Mesenchymal stem cell (in vitro differentiated cells and primary cell): ENCODE results near the gene ASMTL.

Experiments
- DNase-seq: peaks from one replicate; pipeline ENCODE4 v3.0.0-alpha.2; 2013
- H2AFZ ChIP-seq: one replicate; pipeline ENCODE4 v1.6.1; 2013; ENCODE audit warnings: low read depth, mild to moderate bottlenecking, control low read depth, inconsistent platforms, low read length, moderate library complexity
- H2AK5ac ChIP-seq: 2 replicates; pipeline ENCODE4 v1.6.1; 2013; ENCODE audit warnings: low read length, moderate library complexity, mild to moderate bottlenecking, inconsistent platforms; ENCODE audit not compliant: severe bottlenecking
- H2BK120ac ChIP-seq: one replicate; pipeline ENCODE4 v1.6.1; 2013; ENCODE audit warnings: low read depth, mild to moderate bottlenecking, inconsistent platforms, low read length, moderate library complexity
- H2BK12ac ChIP-seq, 2 experiments: one replicate each; pipeline ENCODE4 v1.6.1; 2013; ENCODE audit warnings: inconsistent platforms in 2 of 2, low read length in 2 of 2, mild to moderate bottlenecking in 2 of 2, moderate library complexity in 2 of 2, control low read depth in 1 of 2
- H2BK15ac ChIP-seq: one replicate; pipeline ENCODE4 v1.6.1; 2013; ENCODE audit warnings: mild to moderate bottlenecking, low read depth, inconsistent platforms; ENCODE audit not compliant: poor library complexity, severe bottlenecking
- H2BK5ac ChIP-seq: 2 replicates; pipeline ENCODE4 v1.6.1; 2013; ENCODE audit warnings: low read depth, mild to moderate bottlenecking, low read length, control low read depth, inconsistent platforms; ENCODE audit not compliant: poor library complexity, severe bottlenecking
- H3K14ac ChIP-seq, 2 experiments: one replicate each; pipeline ENCODE4 v1.6.1; 2013; ENCODE audit warnings: inconsistent platforms in 2 of 2, low read length in 2 of 2, control low read depth in 1 of 2, mild to moderate bottlenecking in 1 of 2, moderate library complexity in 1 of 2
- H3K18ac ChIP-seq, 2 experiments: one replicate each; pipeline ENCODE4 v1.6.1; 2013; ENCODE audit warnings: inconsistent platforms in 2 of 2, low read length in 2 of 2, control low read depth in 1 of 2, low read depth in 1 of 2, mild to moderate bottlenecking in 1 of 2
- H3K23ac ChIP-seq, 2 experiments: one replicate each; pipeline ENCODE4 v1.6.1; 2013; ENCODE audit warnings: inconsistent platforms in 2 of 2, low read length in 2 of 2, mild to moderate bottlenecking in 2 of 2, moderate library complexity in 2 of 2, control low read depth in 1 of 2
- H3K27ac ChIP-seq: 2 replicates; pipeline ENCODE4 v1.5.1; 2013; ENCODE audit warnings: mild to moderate bottlenecking, moderate library complexity, low read length, control low read depth, inconsistent platforms; ENCODE audit not compliant: poor library complexity, severe bottlenecking
- H3K27me3 ChIP-seq, 2 experiments: 2 replicates each; pipeline versions ENCODE4 v1.6.1 to v1.7.0; 2013; ENCODE audit warnings: low read length in 2 of 2, mild to moderate bottlenecking in 2 of 2, moderate library complexity in 2 of 2, control low read depth in 1 of 2, inconsistent platforms in 1 of 2; ENCODE audit not compliant: control insufficient read depth in 1 of 2, insufficient read depth in 1 of 2
- H3K36me3 ChIP-seq, 2 experiments: 2 replicates each; pipeline versions ENCODE4 v1.6.1 to v1.7.0; 2013; ENCODE audit warnings: low read length in 2 of 2, control low read depth in 1 of 2, inconsistent platforms in 1 of 2, low read depth in 1 of 2, mild to moderate bottlenecking in 1 of 2; ENCODE audit not compliant: insufficient read depth in 2 of 2, control insufficient read depth in 1 of 2
- H3K4ac ChIP-seq, 2 experiments: one replicate each; pipeline ENCODE4 v1.6.1; 2013; ENCODE audit warnings: inconsistent platforms in 2 of 2, low read length in 2 of 2, mild to moderate bottlenecking in 2 of 2, moderate library complexity in 2 of 2, control low read depth in 1 of 2, low read depth in 1 of 2
- H3K4me1 ChIP-seq: 2 replicates; pipeline ENCODE4 v1.6.1; 2013; ENCODE audit warnings: low read depth, low read length, control low read depth; ENCODE audit not compliant: control insufficient read depth, insufficient read depth
- H3K4me2 ChIP-seq: 2 replicates; pipeline ENCODE4 v1.6.1; 2013; ENCODE audit warnings: low read length, mild to moderate bottlenecking, inconsistent platforms; ENCODE audit not compliant: poor library complexity, severe bottlenecking
- H3K4me3 ChIP-seq, 2 experiments: 2 replicates each; pipeline versions ENCODE4 v1.5.1 to v1.7.0; 2013; ENCODE audit warnings: low read length in 2 of 2, mild to moderate bottlenecking in 2 of 2, control low read depth in 1 of 2, low read depth in 1 of 2; ENCODE audit not compliant: insufficient read depth in 1 of 2
- H3K79me1 ChIP-seq: replicated peaks from 2 replicates; pipeline ENCODE4 v1.6.1; 2013; ENCODE audit warnings: mild to moderate bottlenecking, control low read depth, low read length, inconsistent platforms; ENCODE audit not compliant: poor library complexity, severe bottlenecking
- H3K9ac ChIP-seq: 2 replicates; pipeline ENCODE4 v1.7.0; 2013; ENCODE audit warnings: mild to moderate bottlenecking, low read length, moderate library complexity
- H3K9me3 ChIP-seq: 2 replicates; pipeline ENCODE4 v1.7.0; 2013; ENCODE audit warnings: mild to moderate bottlenecking, low read length; ENCODE audit not compliant: control insufficient read depth
- H4K8ac ChIP-seq: one replicate; pipeline ENCODE4 v1.6.1; 2013; ENCODE audit warnings: inconsistent platforms, mild to moderate bottlenecking, low read length, moderate library complexity
- H4K91ac ChIP-seq: one replicate; pipeline ENCODE4 v1.6.1; 2013; ENCODE audit warnings: mild to moderate bottlenecking, low read length, inconsistent platforms
- WGBS: methylation state at CpG from one replicate; pipeline ENCODE4 v1.1.7; 2013; ENCODE audit warnings: mixed read lengths; 5-methylcytosine and 5-hydroxymethylcytosine counted together

ASMTL gene

GRCh38 chrX:1385253-1386223, 67.2 kb downstream of the ASMTL start:
- H3K14ac ChIP-seq = no peak overlapping the region
- no peak overlapping the region for H3K4me2 ChIP-seq
- H2BK120ac ChIP-seq = no peak overlapping the region
- H2AK5ac ChIP-seq = no peak overlapping the region
- H3K4me3 ChIP-seq = no peak overlapping the region
- peaks cover 67 to 69% of the 10 kb centered on the region in 2 experiments for H3K36me3 ChIP-seq
- H2AFZ ChIP-seq = no peak overlapping the region
- no peak for DNase-seq
- H4K8ac ChIP-seq = no peak overlapping the region
- no peak overlapping the region for H2BK15ac ChIP-seq
- WGBS = 97% methylated on average over 36 of the region's 36 CpGs
- H3K27ac ChIP-seq = no peak overlapping the region
- peaks cover 24% of the 10 kb centered on the region for H3K4me1 ChIP-seq
- no peak overlapping the region for H4K91ac ChIP-seq
- no peak overlapping the region for H3K9ac ChIP-seq
- no peak overlapping the region for H3K4ac ChIP-seq
- H3K27me3 ChIP-seq = no peaks in the 10 kb centered on the region
- no peak overlapping the region for H3K18ac ChIP-seq
- H2BK12ac ChIP-seq = no peak overlapping the region
- peaks cover 2% of the 10 kb centered on the region for H3K79me1 ChIP-seq
- no peaks in the 10 kb centered on the region for H3K9me3 ChIP-seq
- no peak overlapping the region for H2BK5ac ChIP-seq
- no peak overlapping the region for H3K23ac ChIP-seq

- Histone ChIP-seq H2BK15ac (no peak overlapping the region), H2AK5ac (no peak overlapping the region), H3K23ac (no peak overlapping the region), H2BK12ac (no peak overlapping the region), H3K27ac (no peak overlapping the region), H3K14ac (no peak overlapping the region), H3K4me3 (no peak overlapping the region), H3K9ac (no peak overlapping the region), H3K4ac (no peak overlapping the region), H2AFZ (no peak overlapping the region), H3K79me1 (peaks cover 2% of the 10 kb centered on the region), H3K4me2 (no peak overlapping the region), H4K91ac (no peak overlapping the region), H3K18ac (no peak overlapping the region), H3K9me3 (no peaks in the 10 kb centered on the region), H2BK120ac (no peak overlapping the region), H3K4me1 (peaks cover 19% of the 10 kb centered on the region), H2BK5ac (no peak overlapping the region), H3K27me3 (no peaks in the 10 kb centered on the region), H3K36me3 (peaks cover 61% of the 10 kb centered on the region in 2 experiments), H4K8ac (no peak overlapping the region)
- DNase-seq = no peak
- 94% methylated on average over 17 of the region's 18 CpGs for WGBS
Observed at GRCh38 chrX:1384658-1385252, 68.0 kb downstream of the ASMTL start.

GRCh38 chrX:1380672-1381233, 72.0 kb downstream of the ASMTL start:
- Histone ChIP-seq H3K27me3 (no peaks in the 10 kb centered on the region), H4K8ac (no peak overlapping the region), H4K91ac (no peak overlapping the region), H3K4me2 (no peak overlapping the region), H3K9me3 (no peaks in the 10 kb centered on the region), H3K27ac (no peak overlapping the region), H3K4ac (no peak overlapping the region), H3K4me1 (peaks cover 10% of the 10 kb centered on the region), H2BK12ac (no peak overlapping the region), H3K18ac (no peak overlapping the region), H3K9ac (no peak overlapping the region), H3K14ac (no peak overlapping the region), H2BK15ac (peak overlapping the region; percentile 48), H3K4me3 (no peak overlapping the region), H2BK120ac (no peak overlapping the region), H2AK5ac (no peak overlapping the region), H2AFZ (no peak overlapping the region), H3K23ac (no peak overlapping the region), H2BK5ac (no peak overlapping the region), H3K36me3 (peaks cover 21 to 25% of the 10 kb centered on the region in 2 experiments), H3K79me1 (peaks cover 2% of the 10 kb centered on the region)
- WGBS = 84% methylated on average over 19 of the region's 20 CpGs
- peak; percentile 26 for DNase-seq

GRCh38 chrX:1378306-1378759, 74.4 kb downstream of the ASMTL start:
- Histone ChIP-seq H3K27me3 (no peaks in the 10 kb centered on the region), H2BK15ac (no peak overlapping the region)

More at GRCh38 chrX:1378306-1378759, 74.4 kb downstream of the ASMTL start:
- peaks cover 2 to 4% of the 10 kb centered on the region in 2 experiments for H3K36me3 ChIP-seq
- no peak overlapping the region for H3K4me2 ChIP-seq
- 96% methylated on average over 24 of the region's 24 CpGs for WGBS
- no peak overlapping the region for H3K23ac ChIP-seq
- no peak overlapping the region for H3K14ac ChIP-seq
- no peak overlapping the region for H4K91ac ChIP-seq
- H3K27ac ChIP-seq = no peak overlapping the region
- H3K4me1 ChIP-seq = peaks cover 8% of the 10 kb centered on the region
- no peak overlapping the region for H2BK120ac ChIP-seq
- no peak overlapping the region for H3K18ac ChIP-seq
- H3K4ac ChIP-seq = no peak overlapping the region
- H2BK5ac ChIP-seq = no peak overlapping the region
- H2AK5ac ChIP-seq = no peak overlapping the region
- H2AFZ ChIP-seq = no peak overlapping the region
- H3K9me3 ChIP-seq = no peaks in the 10 kb centered on the region
- no peak overlapping the region for H2BK12ac ChIP-seq
- no peaks in the 10 kb centered on the region for H3K79me1 ChIP-seq
- H4K8ac ChIP-seq = no peak overlapping the region
- H3K4me3 ChIP-seq = no peak overlapping the region
- DNase-seq = no peak
- no peak overlapping the region for H3K9ac ChIP-seq
